K562 (cell line): ENCODE data around the gene RRAD. TPM values are rescaled to one million over a fixed set of nuclear protein-coding genes. Genes with fewer than 3 reads are reported as not detected.

ENCODE experiments used
- polyA plus RNA-seq, 8 experiments: library from polyadenylated mRNA; depleted of rRNA in 4 of 8; stranded (reverse) in 5 of 8; unstranded in 3 of 8; fragments of >200 nt; fragmentation: Nextera tagmentation in 2 of 8; fragmentation: Illumina TruSeq in 1 of 8; extraction: Ambion mirVana in 2 of 8; extraction: Trizol in 1 of 8; gene quantifications; 2 replicates each; pipeline versions ENCODE4 v1.2.1 to v1.2.3, GENCODE V29; 2011 to 2014; ENCODE audit warnings: inconsistent platforms in 1 of 8, missing spikeins in 1 of 8
- total RNA-seq, 7 experiments: library from RNA; depleted of rRNA in 6 of 7; stranded (reverse); fragments of >200 nt in 6 of 7; fragmentation: Illumina TruSeq in 2 of 7; extraction: Trizol in 2 of 7; gene quantifications; 2 replicates each; pipeline versions ENCODE4 v1.2.1 to v1.2.3, GENCODE V29; 2011 to 2021; ENCODE audit warnings: low replicate concordance in 1 of 7
- TF ChIP-seq, protein P1 (sequence below): fragments of 250-450 bp; sonication (Bioruptor Pico); IDR thresholded peaks from 2 replicates; pipeline ENCODE4 v1.5.0; 2021
- TF ChIP-seq, protein P2 (sequence below): IDR thresholded peaks from 3 replicates; pipeline ENCODE4 v1.6.1; 2011; ENCODE audit warnings: borderline replicate concordance, mild to moderate bottlenecking; ENCODE audit not compliant: insufficient read length, insufficient read depth
- TF ChIP-seq, protein P3 (sequence below), 2 experiments: fragments of 450-650 bp in 1 of 2; sonication (generic) in 1 of 2; formaldehyde crosslinking; conservative IDR thresholded peaks; 2 replicates each; pipeline versions ENCODE4 v1.4.0 to v1.8.1; 2020 to 2022; ENCODE audit warnings: mild to moderate bottlenecking in 1 of 2, missing genetic modification reagents in 1 of 2
- TF ChIP-seq, protein P4 (sequence below), 2 experiments: fragments of 450-650 bp; IDR thresholded peaks; 2 replicates each; pipeline ENCODE4 v1.6.1; 2018; ENCODE audit warnings: mild to moderate bottlenecking in 2 of 2, low read depth in 1 of 2; ENCODE audit not compliant: partially characterized antibody in 2 of 2

Gene RRAD
- total and polyA plus RNA-seq, 9 of the 15 experiments (the other 6 are each of a cell fraction or from before 2014, with no cell fraction given) = 0.09 to 0.20 (median 0.13) TPM; not detected in 5

DNA sequence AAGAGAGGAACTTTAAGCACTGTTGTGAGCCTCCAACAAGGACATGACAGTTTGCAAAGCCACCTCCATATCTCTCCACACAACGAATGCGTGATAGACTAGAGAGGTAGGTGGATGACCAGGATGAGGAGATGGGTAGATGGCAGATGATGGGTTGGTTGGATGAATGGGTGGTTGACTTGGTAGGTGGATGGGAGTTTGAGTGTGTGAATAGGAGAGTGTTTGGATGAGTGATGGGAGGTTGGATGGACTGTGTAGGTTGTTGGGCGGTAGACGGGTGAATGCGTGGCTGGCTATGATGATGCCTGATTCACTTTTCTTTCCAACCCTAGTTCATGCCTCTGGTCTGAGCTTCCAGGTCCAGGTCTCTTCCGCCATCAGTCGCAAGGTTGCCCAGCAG is 10.8 kb downstream of the RRAD start (continued):
- TF ChIP-seq, protein P1, sequence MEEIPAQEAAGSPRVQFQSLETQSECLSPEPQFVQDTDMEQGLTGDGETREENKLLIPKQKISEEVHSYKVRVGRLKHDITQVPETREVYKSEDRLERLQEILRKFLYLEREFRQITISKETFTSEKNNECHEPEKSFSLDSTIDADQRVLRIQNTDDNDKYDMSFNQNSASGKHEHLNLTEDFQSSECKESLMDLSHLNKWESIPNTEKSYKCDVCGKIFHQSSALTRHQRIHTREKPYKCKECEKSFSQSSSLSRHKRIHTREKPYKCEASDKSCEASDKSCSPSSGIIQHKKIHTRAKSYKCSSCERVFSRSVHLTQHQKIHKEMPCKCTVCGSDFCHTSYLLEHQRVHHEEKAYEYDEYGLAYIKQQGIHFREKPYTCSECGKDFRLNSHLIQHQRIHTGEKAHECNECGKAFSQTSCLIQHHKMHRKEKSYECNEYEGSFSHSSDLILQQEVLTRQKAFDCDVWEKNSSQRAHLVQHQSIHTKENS = no peak
- TF ChIP-seq, protein P2, sequence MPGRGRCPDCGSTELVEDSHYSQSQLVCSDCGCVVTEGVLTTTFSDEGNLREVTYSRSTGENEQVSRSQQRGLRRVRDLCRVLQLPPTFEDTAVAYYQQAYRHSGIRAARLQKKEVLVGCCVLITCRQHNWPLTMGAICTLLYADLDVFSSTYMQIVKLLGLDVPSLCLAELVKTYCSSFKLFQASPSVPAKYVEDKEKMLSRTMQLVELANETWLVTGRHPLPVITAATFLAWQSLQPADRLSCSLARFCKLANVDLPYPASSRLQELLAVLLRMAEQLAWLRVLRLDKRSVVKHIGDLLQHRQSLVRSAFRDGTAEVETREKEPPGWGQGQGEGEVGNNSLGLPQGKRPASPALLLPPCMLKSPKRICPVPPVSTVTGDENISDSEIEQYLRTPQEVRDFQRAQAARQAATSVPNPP = no peak
- TF ChIP-seq, protein P3, sequence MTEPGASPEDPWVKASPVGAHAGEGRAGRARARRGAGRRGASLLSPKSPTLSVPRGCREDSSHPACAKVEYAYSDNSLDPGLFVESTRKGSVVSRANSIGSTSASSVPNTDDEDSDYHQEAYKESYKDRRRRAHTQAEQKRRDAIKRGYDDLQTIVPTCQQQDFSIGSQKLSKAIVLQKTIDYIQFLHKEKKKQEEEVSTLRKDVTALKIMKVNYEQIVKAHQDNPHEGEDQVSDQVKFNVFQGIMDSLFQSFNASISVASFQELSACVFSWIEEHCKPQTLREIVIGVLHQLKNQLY (CRISPR knock-in tag; conservative IDR thresholded peaks at IDR 0.05) = no peak
- TF ChIP-seq, protein P4, sequence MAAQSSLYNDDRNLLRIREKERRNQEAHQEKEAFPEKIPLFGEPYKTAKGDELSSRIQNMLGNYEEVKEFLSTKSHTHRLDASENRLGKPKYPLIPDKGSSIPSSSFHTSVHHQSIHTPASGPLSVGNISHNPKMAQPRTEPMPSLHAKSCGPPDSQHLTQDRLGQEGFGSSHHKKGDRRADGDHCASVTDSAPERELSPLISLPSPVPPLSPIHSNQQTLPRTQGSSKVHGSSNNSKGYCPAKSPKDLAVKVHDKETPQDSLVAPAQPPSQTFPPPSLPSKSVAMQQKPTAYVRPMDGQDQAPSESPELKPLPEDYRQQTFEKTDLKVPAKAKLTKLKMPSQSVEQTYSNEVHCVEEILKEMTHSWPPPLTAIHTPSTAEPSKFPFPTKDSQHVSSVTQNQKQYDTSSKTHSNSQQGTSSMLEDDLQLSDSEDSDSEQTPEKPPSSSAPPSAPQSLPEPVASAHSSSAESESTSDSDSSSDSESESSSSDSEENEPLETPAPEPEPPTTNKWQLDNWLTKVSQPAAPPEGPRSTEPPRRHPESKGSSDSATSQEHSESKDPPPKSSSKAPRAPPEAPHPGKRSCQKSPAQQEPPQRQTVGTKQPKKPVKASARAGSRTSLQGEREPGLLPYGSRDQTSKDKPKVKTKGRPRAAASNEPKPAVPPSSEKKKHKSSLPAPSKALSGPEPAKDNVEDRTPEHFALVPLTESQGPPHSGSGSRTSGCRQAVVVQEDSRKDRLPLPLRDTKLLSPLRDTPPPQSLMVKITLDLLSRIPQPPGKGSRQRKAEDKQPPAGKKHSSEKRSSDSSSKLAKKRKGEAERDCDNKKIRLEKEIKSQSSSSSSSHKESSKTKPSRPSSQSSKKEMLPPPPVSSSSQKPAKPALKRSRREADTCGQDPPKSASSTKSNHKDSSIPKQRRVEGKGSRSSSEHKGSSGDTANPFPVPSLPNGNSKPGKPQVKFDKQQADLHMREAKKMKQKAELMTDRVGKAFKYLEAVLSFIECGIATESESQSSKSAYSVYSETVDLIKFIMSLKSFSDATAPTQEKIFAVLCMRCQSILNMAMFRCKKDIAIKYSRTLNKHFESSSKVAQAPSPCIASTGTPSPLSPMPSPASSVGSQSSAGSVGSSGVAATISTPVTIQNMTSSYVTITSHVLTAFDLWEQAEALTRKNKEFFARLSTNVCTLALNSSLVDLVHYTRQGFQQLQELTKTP (IDR thresholded peaks at IDR 0.05; ENCODE audit: low read depth in 1 of 2, partially characterized antibody in 2 of 2) = no peak
- TF ChIP-seq, all 486 proteins: peak for 0
